ENCODE results near the gene CGB8. TPM values are rescaled to one million over a fixed set of nuclear protein-coding genes. Genes with fewer than 3 reads are reported as not detected.
A peak's percentile ranks its signal among the peaks of the same experiment; 100 is the strongest.

The CGB8 gene
- total RNA-seq, 2 donors from 2014 or later, result not detected

GRCh38 chr19:48999481-49000325, 49.2 kb downstream of the CGB8 start:
- Mint-ChIP-seq H3K27me3 (no peaks in the 10 kb centered on the region), H3K4me3 (no peak overlapping the region), H3K27ac (no peak overlapping the region), H3K36me3 (ENCODE audit: low read depth) (no peaks in the 10 kb centered on the region), H3K4me1 (peaks cover 17% of the 10 kb centered on the region)
- no peaks in the 10 kb centered on the region for H3K9me3 ChIP-seq (ENCODE audit: control insufficient read depth, low read length, poor library complexity, severe bottlenecking)
- DNase-seq (peak; percentile 50 to 69 (median 53)), ATAC-seq (peak; percentile 96)

DNA sequence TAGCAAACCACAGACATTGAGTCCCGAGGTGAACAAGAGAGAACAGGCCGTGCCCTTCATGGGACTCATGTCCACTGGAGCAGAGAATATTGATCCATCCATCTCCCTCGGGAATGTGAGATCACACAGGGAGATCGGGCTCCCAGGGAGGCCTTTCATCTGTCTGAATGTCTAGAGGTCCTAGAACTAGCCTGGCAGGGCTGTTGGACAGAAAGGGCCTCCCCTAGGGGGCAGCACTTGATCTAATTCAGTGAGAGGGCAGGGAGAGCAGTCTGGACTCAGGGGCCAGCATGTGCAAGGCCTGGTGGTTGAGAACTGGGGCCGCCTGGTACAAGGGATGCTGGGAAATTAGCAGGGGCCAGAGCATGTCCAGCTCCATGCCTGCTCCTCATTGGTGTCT, 50.9 kb downstream of the CGB8 start:
- H3K9me3 ChIP-seq (ENCODE audit: control insufficient read depth, low read length, poor library complexity, severe bottlenecking), result no peaks in the 10 kb centered on the region
- H3K27ac Mint-ChIP-seq, result no peak overlapping the region
- H3K4me1 Mint-ChIP-seq, result peaks cover 24% of the 10 kb centered on the region
- no peaks in the 10 kb centered on the region for H3K36me3 Mint-ChIP-seq (ENCODE audit: low read depth)
- no peak for DNase-seq
- ATAC-seq, result no peak
- H3K4me3 Mint-ChIP-seq, result no peak overlapping the region
- H3K27me3 Mint-ChIP-seq, result no peaks in the 10 kb centered on the region

Other genes with a start within 250 kb of the CGB8 start
- gene BCAT2, start 238.1 kb downstream of the CGB8 start, total RNA-seq, result 10 to 100 TPM; 14.0 to 14.6 TPM
- gene HSD17B14, start 212.6 kb downstream of the CGB8 start, total RNA-seq, result under 1 TPM in 1 of 2 donors, not detected in 1; 0.44 TPM
- gene PLEKHA4, start 180.5 kb downstream of the CGB8 start, total RNA-seq, result 1 to 10 TPM in 1 of 2 donors, under 1 TPM in 1; 0.42 to 3.0 TPM
- 1,000 to 10,000 TPM in 1 of 2 donors, 100 to 1,000 TPM in 1; 954 to 1,165 TPM for gene PPP1R15A, start 176.7 kb downstream of the CGB8 start, total RNA-seq
- not detected for gene TULP2, start 150.4 kb downstream of the CGB8 start, total RNA-seq
- gene NUCB1, start 148.8 kb downstream of the CGB8 start, total RNA-seq, result 100 to 1,000 TPM; 118 to 135 TPM
- gene DHDH, start 115.4 kb downstream of the CGB8 start, total RNA-seq, result under 1 TPM; 0.50 to 0.86 TPM
- gene BAX, start 94.2 kb downstream of the CGB8 start, total RNA-seq, result 100 to 1,000 TPM in 1 of 2 donors, 10 to 100 TPM in 1; 89.2 to 104 TPM
- gene FTL, start 83.8 kb downstream of the CGB8 start, total RNA-seq, result 100 to 1,000 TPM; 612 to 898 TPM
- gene GYS1, start 55.8 kb downstream of the CGB8 start, total RNA-seq, result 10 to 100 TPM; 21.6 to 24.2 TPM
- 10 to 100 TPM; 20.2 to 25.5 TPM for gene RUVBL2, start 55.2 kb downstream of the CGB8 start, total RNA-seq
- not detected for gene LHB, start 32.0 kb downstream of the CGB8 start, total RNA-seq
- gene CGB3, start 24.8 kb downstream of the CGB8 start, total RNA-seq, result not detected
- not detected for gene CGB2, start 17.2 kb downstream of the CGB8 start, total RNA-seq
- not detected for gene CGB1, start 12.2 kb downstream of the CGB8 start, total RNA-seq
- gene CGB5, start 5.3 kb downstream of the CGB8 start, total RNA-seq, result not detected
- gene CGB7, start 8.6 kb upstream of the CGB8 start, total RNA-seq, result not detected
- not detected for gene NTF4, start 15.7 kb upstream of the CGB8 start, total RNA-seq
- not detected for gene KCNA7, start 23.6 kb upstream of the CGB8 start, total RNA-seq
- 100 to 1,000 TPM; 352 to 394 TPM for gene SNRNP70, start 36.3 kb upstream of the CGB8 start, total RNA-seq
- 1 to 10 TPM; 4.7 to 5.2 TPM for gene LIN7B, start 65.3 kb upstream of the CGB8 start, total RNA-seq
- 1 to 10 TPM; 3.6 to 3.9 TPM for gene C19orf73, start 70.0 kb upstream of the CGB8 start, total RNA-seq
- gene PPFIA3, start 70.4 kb upstream of the CGB8 start, total RNA-seq, result 1 to 10 TPM; 2.6 to 3.9 TPM
- gene HRC, start 106.3 kb upstream of the CGB8 start, total RNA-seq, result not detected
- under 1 TPM in 1 of 2 donors, not detected in 1; 0.25 TPM for gene TRPM4, start 108.7 kb upstream of the CGB8 start, total RNA-seq

Data from T-helper 17 cell (primary cell).